EL (cell line): ENCODE measurements around the gene ZFYVE28.
"Not testable (repeated sequence)": the region's sequence is repeated elsewhere in the genome, so short reads cannot be mapped to it uniquely, and the experiment has no call there.

Experiments used
- DNase-seq: peaks from one replicate; pipeline ENCODE4 v3.0.0-alpha.2; 2016

ZFYVE28 gene

DNA sequence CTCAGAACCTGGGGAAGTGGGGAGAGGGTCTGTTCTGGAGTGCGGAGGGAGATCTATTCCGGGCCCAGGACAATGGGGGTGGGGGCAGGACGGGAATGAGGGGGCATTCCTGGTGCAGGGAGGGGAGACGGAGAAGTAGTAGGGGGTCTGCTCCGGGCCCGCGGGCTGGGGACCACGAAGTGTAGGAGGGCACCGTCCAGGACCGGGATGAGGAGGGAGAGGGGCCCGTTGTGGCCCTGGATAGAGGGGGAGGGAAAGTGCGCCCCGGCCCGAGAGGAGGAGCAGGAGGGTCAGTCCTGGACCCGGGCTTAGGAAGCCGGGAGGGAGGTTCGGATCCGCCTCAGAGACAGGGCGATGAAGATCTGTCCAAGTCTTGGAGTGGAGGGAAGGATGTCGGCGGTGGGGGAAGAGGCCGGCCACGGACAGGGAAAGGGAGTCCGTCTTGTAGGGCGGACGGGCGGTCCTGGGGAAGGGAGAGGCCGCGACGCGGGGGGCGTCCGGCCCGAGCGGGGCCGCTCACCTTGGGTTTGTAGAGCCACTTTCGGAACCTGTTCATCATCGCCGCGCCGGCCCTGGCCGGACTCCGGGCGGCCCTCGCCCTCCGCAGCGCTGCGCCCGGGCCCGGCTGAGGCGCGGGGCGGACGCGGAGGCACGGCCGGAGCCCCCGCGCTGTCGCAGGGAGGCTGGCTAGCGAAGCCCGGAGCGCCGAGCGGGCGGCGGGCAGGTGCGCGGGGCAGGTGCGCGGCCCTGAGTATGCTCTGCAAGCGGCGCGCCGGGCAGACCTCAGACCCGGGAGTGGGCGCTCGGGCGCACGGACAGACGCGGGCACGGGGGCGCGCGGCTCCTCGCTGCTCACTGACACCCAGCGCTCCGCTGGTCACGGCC is at the start of gene ZFYVE28:
Gene ZFYVE28, minus strand, starts transcription at position 881 of the 885 bp plus-strand sequence. Its CDS starts 322 bp downstream, at position 559.
- peak; percentile 32 for DNase-seq

DNA sequence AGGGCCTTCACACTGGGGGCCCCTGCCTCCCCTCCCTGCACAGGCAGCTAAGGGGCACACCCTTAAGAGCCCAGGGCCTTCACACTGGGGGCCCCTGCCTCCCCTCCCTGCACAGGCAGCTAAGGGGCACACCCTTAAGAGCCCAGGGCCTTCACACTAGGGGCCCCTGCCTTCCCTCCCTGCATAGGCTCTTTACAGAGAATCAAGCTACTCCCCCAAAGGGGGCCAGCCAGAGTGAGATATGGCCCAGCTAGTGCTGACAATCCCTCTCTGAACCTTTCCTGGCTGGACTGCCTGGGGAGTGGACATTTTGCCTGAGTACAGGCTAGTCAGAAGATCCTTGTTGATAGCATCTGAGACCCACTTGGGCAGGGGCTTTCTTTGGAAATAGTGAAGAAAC is 47.1 kb upstream of the ZFYVE28 start:
- not testable (repeated sequence) for DNase-seq

DNA sequence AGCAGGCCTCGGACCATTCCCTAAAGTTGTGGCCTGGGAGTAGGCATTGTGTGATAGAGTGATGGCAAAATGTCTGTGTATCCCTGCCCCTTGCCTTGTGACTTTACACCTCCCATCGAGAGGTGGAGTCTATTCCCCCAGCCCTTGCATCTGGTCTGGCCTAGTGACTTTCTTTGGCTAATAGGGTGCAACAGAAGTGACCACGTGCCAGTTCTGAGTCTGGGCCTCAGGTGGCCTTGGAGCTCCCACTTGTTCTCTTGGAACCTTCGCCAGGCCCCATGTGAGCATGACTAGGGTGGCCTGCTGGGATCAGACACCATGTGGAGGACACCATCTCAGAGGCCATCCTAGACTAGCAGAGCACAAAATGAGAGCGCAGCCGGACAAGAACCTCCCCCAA is 46.6 kb upstream of the ZFYVE28 start:
- DNase-seq, result no peak

DNA sequence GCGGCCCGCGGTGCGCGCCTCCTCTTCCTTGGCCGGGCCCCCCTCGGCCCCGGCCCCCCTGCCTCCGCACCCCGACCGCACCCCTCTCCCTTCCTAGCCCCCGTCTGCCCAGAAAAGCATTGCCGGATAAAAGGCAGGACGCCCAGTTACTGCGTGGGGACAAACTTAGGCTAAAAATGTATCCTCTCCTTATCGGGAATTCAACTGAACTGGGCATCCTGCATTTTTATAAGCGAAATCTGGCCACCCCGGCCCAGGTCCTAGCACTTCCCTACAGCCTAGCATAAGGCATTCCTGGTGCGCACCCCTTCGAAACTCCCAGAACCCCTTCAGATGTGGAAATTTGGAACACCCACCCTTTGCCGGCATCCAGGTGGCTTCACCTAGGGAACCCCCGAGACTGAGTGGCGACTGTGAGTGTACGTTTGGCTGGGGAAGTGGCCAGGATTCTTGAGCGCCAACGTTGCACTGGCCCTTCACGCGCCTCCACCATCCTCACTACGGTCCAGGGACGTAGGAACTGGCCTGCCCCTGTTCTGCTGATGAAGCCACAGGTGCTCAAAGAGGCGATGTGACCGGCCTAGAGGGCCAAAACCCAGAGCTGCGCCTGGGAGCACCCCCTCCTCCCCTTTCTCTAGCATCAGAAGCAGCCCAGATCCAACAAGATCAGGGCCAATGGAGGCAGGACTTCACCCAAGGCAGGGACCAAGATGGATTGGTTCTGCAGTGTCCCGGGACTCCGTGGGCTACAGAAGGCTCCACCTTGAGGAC is 44.7 kb upstream of the ZFYVE28 start:
- DNase-seq, result no peak

DNA sequence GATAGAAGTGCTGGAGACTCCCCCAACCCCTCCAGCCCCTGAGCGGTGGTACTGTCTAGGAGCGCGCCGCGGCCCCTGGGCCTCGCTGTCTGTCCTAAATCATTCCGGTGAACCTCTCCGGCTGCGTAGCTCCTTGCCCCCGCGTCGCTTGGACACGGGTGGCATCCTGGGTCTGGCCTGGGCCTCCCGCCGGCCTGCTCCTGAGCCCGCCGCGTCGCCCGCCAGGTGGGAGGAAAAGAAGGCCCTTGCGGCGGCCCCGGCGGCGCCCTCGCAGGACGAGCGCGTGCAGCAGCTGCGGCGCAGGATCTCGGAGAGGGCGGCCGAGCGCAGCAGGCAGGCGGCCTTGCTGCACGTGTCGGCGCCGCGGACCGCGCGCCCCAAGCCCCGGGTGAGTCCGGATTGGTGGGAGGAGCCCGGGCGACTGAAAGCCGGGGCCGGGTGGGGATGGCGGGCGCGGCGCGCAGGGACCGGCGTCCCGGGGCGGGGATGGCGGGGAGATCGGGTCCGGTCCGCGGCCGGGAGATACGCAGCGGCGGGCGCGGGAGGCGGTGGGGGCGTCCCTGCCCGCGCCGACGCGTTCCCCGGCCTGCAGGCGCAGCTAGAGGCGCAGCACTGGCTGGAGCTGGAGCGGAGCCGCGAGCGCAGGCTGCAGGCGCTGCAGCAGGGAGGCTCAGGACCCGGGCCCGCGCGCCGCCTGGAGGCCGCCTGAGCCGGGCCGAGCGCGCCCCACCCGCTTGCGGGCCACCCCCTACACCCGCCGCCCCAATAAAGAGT is 44.0 kb upstream of the ZFYVE28 start:
- DNase-seq, result peak; percentile 71

DNA sequence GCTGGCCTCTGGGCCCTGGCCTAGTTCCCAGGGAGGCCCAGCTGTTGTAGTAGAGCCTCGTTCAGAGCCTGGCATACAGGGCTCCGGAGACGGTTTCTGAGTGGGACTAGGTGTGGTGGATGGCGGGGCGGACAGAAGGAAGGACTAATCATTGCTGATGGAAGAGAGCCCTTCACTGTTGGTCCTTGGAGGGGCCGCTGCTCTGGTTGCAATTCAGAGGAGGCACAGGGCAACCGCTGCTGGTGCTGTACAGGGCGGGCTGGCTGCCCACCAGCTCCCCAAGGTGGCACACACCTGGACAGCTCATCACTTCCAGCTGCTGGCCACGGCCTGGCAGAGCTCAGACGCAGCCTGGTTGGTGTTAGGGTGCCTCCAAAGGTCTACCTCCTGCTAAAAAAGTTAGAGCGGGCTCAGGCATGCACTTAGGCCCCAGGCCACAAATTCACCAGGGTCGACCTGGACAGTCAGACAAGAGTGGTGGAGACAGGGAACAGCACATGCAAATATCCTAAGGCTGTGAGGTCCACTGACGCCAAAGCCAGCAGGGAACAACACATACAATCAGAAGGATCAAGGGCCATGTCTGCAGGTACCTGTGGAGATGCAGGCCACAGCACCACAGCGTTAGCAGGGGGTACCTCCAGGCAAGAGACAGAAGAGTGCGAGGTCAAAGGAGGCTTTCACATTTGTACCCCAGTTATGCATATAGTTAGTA is 43.0 kb upstream of the ZFYVE28 start:
- DNase-seq, result no peak

DNA sequence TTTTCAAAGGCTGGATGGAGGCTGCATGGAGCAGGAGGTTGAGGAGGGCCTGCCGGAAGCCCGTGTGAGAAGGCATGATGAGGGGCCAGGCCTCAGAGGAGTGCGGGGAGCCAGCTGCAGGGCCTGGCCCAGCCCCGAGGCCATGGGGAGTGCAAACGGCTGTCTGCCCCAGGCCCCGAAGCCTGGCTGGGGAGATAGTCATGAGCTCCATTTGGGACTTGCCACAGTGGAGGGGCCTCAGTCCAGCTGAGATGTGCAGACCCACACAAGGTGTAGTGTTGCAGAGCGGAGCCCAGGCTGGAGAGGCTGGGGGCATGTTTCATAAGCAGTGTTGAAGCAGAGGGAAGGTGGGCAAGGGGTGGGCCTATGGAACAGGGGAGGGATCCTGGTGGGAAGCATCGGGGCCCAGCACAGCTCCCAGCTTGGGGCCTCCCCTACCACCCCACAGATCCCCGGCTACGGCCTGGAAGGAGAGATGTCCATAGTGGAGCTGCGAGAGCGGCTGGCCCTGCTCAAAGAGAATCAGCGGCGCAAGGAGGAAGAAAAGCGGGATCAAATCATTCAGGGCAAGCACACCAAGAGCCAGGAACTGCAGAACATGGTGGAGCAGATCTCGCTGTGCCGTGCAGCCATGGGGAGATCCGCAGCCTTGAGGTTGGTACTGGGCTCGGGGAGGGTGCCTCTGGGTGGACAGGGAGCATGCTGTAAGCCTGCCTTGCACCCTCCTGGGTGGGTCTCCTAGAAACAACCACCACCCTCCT is 41.3 kb upstream of the ZFYVE28 start:
- no peak for DNase-seq

DNA sequence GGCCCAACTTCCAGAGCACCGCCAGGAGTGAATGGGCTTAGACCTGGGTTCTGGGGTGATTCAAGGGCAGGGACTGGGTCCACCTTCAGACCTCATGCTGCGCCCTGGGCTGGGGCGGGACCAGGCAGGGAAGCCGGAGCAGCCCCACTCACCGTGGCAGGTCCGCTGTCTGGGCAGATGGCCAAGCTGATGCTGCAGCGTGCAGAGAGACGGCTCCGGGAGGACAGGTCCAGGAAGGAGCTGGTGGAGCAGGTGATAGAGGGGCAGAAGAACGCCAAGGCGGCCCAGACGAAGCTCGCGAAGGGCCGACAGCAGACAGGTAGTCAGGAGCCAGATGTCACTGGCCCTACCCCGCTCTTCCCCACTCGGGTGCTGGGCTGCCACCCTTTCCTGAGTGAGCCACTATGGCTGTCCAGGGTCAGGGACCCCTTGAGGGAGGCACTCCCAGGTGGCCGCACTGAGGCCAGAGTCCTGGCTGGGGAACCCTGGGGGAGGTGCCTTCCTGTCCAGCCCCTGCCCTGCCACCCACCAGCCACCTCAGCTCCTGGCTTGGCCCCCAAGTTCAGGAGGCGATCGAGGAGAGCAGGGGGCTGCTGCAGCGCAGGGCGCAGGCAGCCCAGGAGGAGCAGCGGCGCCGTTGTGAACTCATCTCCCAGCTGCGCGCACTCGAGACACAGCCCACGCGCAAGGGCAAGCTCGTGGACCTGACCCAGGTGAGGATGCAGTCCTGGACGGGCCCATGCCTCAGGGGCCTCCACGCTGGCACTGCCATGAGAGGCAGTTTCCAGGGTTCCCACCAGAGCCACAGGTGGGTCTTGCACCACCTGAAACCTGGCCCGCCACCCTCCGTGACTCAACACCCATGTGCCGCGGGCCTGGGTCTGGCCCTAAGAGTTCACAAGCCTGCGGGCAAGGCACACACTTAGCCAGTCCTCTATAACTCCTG is 40.4 kb upstream of the ZFYVE28 start:
- no peak for DNase-seq

DNA sequence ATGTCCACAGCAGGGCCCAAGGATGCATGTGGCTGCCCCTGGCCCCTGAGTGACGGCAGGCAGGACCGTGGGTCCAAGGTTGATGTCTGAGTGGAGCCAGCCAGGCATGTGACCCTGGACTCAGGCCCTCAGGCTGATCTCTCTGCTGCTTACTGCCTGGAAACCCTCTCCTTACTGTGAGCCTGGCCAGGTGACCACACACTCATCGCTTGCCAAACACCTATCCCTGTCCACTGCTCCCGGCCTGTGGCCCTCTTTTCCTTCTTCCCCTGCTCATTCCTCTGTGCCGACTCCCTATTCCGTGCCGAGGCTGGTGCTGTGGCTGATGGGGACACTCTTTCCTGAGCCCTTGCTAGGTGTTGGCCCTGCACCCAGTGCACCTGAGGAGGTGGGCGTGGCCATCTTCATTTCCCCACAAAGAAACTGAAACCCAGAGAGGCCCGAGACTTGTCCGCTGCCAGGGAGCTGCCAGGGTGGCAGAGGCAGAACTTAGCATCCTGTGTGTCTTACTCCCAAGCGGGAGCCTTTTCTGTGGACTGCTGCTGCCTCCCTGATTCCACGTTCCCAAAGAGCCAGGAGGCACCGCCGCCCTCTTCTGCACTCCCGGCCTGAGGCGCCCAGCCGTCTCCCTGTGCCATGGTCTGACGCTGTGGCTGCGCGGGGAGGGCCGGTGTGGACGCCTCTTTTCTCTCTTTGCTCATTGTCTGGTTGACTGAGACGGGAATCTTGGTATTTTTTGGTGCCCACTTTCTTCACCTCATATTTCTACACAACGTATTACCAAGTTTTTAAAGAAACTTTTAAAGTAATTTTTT is 39.2 kb upstream of the ZFYVE28 start:
- no peak for DNase-seq

DNA sequence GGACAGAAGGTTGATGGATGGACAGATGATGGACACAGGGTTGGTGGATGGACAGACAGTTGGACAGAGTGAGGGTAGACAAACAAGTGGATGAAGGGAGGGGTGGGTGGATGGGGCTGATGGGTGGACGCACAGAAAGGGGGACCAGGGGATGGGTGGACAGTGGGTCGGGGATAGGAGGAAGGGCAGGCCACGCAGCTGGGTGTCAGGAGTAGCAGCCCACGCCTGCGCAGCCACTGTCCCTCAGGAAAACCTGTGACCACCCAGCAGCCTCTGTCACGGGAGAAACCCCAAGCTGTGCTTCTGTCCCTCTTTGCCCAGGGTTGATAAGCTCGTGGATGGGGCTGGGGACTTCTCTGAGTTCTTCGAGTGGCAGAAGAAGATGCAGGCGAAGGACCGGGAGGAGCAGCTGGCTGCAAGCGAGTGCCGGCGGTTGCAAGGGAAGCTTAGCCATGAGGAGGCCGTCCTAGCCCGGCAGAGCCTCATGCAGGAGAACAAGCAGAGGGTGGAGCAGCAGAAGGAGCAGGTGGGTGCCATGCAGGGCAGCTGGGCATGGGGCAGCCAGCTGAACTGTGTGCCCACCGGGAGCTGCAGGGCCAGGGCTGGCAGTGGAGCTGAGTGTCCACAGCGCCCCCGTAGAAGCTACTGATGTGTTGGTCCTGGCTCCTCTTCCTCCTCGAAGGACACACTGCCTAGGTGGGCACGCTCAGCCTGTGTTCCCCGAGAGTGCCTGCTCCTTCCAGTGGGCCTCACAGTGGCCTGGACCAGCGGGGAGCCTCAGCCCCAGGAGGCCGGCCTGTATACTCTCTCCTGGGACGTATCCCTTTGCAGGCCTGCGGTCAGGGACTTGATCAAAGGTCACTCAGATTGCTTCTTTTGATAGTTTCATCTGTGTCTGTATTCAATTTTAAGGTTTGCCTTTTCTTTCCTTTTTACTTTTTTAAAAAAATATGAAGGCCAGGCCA is 33.7 kb upstream of the ZFYVE28 start:
- DNase-seq, result no peak

DNA sequence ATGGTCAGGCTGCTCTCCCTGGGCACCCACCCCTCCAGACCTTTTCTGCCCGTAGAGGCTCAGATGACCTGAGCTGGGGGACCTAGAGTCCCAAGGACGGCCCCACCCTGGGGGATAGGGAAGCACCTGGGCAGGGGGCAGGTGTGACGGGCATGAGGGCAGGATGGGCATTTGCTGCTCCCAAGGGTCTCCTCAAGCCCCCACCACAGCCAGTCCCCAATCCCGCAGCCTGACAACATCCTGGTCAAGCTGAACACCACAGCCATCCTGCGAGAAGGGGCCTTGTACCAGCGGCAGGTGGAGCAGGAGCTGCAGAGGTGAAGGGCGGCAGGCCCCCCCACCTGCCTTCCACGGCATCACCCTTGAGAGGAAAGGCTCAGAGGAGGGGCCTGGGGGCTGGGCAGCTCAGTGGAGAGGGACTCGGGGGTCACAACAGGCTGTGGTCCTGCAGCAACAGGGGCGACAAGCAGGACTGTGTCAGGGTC is 32.6 kb upstream of the ZFYVE28 start:
- no peak for DNase-seq

DNA sequence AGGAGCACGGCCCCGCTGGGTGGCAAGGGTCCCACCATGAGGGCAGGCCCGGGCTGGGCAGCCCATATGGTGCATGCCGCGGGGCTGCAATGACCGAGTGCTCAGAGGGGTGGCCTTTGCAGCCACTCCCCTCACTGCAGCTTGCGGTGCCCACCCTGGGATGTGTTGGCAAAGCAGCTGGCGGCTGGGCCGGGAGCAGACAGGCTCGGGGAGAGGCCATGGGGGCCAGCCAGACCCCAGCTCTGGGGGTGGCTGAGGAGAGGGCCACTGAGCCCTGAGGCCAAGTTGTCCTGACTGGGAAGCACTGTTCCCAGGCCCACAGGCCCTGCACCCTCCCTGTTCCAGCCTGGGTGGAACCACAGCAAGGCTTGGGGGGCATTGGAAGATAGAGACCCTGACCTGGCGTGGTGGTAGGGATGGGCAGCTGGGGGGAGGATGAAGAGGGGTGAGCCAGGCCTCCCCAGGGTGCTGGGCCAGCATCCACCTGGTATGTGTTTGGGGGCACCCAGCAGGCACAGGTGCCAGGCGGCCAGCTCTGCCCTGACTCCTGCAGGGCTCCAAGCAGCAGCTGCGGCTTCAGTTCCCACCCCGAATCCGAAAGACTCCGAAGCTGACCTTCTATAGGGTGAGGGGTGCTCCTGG is 32.1 kb upstream of the ZFYVE28 start:
- no peak for DNase-seq

DNA sequence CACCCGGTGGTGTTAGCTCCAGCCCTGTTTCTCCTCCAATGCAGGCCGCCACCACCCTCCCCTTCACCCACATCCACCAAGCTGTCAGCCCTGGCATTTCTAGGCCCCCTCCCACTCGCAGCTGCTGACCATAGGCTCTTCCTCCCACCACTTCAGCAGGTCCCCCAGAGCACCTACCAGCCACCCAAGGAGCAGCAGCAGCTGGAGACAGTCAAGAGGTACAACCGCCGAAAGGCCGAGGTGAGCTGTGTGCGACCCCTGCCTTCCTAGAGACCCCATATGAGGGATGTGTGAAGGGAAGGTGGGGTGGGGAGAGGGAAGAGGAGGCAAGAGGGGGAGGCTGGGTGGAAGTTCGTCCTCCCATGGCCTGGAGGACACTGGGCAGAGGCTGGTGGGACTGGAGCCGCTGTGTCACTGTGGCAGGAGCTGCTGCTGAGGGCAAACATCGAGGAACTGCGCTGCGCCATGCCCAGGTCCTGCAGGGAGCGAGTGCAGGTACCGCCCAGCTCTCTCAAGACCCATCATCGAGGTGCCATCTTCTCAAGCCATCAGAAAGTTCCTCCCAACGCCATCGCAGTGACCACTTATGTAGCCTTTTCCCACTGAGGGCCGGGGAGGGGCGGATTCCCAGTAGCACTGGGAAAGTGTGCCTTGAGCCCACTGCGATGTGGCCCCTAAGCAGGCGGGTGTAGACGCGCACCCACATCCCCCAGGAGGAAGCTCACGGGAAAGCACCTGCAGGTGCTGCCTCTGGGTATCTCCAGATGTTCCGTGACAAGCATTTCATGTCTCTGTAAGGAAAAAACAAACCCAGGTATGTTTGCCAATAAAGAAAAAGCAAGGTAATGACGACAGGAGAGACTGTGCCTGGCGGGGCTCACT is 31.3 kb upstream of the ZFYVE28 start:
- no peak for DNase-seq

DNA sequence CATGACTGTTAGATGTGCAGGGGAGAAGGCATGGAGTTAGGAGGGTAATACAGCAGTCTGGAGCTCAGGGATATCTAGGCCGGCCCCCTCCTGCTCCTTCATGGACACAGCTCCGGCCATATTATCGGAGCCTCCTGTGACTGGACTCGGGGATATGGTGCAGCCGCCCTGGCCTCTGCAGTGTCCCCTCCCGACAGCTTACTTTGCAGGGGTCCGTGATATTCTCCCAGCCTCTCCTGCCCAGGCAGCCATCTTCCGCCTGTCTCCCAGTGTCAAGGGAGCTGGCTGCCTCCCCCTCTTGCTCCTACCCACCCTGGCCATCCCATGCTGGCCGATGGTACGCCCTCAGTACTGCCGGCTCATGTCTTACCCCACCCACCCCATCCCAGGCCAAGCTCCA is 30.6 kb upstream of the ZFYVE28 start:
- no peak for DNase-seq

DNA sequence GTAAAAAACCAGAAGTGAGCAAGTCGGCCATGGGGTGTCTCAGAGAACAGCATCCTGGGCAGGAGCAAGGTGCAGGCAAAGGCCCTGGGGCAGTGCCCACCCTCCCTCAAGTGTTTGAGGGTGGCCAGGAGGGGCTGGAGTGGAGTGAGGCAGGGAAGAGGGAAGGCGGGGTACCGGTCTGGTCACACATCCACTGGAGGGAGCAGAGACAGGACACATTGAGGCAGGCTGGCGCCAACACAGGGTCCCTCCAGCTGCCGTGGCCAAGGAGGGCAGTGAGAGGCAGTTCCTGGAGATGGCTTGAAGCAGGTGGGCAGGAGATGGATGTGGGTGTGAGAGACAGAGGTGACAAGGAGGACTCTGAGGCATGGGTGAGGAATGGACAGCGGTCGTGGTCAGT is 30.1 kb upstream of the ZFYVE28 start:
- no peak for DNase-seq

DNA sequence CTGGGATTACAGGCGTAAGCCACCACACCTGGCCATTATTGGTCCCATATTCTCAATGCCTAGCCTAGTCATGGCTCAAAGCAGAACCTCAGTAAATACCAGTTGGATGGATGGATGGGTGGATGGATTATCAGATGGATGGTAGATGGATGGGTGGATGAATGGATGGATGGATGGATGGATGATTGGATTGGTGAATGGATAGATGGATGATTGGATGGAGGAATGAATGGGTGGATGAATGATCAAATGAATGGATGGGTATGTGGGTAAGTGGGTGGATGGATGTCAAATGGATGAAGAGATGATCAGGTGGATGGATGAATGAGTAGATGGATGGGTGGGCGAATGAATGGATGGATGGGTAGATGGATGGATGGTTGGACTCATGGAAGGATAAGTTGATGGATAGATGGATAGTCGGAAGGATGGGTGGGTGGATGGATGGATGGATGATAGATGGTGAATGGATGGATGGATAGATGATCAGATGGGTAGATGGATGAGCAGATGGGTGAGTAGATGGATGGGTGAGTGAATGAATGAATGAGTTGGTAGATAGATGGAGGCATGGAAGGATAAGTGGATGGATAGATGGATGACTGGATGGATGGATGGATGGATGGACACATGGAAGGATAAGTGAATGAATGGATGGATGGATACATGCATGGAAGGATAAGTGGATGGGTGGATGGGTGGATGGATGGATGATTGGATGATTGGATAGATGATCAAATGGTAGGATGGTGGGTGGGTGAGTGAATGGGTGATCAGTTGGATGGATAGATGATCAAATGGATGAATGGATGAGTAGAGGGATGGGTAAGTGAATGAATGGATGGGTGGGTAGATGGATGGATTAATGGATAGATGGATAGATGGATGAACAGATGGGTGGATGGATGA is 28.5 kb upstream of the ZFYVE28 start:
- DNase-seq, result no peak
